Retinal pigment epithelial cell (primary cell): Measurements from ENCODE around the gene CNOT2.

Experiments
- DNase-seq: peaks from one replicate; pipeline ENCODE4 v3.0.0-alpha.2; 2010; ENCODE audit warnings: low read depth
- H3K4me3 ChIP-seq: 2 replicates; pipeline ENCODE4 v1.5.1; 2011; ENCODE audit warnings: mild to moderate bottlenecking, low read length, control low read depth, moderate library complexity
- TF ChIP-seq, protein P1 (sequence below): conservative IDR thresholded peaks from 2 replicates; pipeline ENCODE4 v1.5.1; 2011; ENCODE audit warnings: low read depth, low read length, control low read depth, inconsistent platforms

Gene CNOT2

DNA sequence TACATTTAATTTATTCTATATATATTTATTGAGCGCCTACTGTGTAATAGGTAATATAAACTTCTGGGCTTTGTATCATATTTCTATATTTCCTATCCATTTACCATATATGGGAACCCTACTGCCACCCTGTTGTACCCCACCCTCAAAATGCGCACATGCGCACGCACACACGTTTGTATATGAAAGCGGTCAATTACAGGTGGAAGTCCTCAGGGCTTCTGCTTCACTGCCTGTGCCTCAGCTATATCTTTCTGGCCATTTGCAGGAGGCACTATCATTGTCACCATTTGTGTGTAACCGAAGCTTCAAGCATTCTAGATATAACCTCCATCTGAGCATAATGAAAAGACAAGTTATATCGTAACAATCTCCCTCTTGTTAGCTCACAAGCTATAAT is 91.5 kb downstream of the CNOT2 start:
- TF ChIP-seq, protein P1, sequence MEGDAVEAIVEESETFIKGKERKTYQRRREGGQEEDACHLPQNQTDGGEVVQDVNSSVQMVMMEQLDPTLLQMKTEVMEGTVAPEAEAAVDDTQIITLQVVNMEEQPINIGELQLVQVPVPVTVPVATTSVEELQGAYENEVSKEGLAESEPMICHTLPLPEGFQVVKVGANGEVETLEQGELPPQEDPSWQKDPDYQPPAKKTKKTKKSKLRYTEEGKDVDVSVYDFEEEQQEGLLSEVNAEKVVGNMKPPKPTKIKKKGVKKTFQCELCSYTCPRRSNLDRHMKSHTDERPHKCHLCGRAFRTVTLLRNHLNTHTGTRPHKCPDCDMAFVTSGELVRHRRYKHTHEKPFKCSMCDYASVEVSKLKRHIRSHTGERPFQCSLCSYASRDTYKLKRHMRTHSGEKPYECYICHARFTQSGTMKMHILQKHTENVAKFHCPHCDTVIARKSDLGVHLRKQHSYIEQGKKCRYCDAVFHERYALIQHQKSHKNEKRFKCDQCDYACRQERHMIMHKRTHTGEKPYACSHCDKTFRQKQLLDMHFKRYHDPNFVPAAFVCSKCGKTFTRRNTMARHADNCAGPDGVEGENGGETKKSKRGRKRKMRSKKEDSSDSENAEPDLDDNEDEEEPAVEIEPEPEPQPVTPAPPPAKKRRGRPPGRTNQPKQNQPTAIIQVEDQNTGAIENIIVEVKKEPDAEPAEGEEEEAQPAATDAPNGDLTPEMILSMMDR = no peak
- DNase-seq = no peak
- H3K4me3 ChIP-seq = no peak overlapping the region

DNA sequence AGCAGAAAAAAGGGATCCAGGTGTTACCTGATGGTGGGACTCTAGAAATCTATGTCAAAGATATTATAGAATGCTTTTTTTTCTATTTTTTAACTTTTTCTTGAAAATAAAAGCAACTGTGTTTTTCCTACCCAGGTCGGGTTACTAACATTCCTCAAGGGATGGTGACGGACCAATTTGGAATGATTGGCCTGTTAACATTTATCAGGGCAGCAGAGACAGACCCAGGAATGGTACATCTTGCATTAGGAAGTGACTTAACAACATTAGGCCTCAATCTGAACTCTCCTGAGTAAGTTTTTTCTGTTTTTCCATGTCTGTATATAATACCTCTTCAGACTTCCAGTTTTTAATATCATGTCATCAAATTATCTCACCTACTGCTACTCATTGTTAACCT is 95.3 kb downstream of the CNOT2 start:
- no peak for DNase-seq
- TF ChIP-seq, protein P1 = no peak
- no peak overlapping the region for H3K4me3 ChIP-seq

DNA sequence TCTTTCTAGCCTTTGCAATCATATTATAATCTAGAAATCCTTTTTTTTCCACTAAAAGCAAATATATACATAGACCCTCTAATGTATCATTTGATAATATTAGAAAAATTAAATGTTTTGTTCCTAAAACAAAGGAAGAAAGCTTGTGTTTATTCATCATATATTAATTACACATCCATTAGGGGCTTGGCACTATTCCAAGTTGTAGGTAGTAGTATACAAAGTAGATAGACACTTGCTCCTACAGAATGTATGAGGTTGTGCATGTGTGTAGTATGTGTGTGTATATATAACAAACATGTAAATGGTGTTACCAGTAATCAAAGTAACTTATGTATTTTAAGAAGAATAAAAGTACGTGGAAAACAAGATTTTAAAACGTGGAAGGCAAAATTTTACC is 107.8 kb downstream of the CNOT2 start:
- H3K4me3 ChIP-seq = no peak overlapping the region
- no peak for DNase-seq
- TF ChIP-seq, protein P1 = no peak

DNA sequence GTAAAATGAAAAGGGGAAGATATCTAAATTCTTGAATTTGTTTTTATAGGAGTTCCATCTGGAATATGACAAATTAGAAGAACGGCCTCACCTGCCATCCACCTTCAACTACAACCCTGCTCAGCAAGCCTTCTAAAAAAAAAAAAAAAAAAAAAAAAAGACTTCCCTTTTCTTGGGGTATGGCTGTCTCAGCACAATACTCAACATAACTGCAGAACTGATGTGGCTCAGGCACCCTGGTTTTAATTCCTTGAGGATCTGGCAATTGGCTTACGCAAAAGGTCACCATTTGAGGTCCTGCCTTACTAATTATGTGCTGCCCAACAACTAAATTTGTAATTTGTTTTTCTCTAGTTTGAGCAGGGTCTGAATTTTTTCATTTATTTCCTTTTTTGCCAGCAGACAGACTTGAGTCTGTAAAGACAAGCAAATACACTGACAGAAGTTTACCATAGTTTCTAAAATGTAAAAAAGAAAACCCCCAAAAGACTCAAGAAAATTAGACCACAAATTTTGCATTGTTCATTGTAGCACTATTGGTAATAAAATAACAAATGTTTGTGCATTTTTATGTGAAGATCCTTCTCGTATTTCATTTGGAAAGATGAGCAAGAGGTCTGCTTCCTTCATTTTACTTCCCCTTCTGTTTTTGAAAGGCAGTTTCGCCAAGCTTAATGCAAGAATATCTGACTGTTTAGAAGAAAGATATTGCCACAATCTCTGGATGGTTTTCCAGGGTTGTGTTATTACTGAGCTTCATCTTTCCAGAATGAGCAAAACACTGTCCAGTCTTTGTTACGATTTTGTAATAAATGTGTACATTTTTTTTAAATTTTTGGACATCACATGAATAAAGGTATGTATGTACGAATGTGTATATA is 110.8 kb downstream of the CNOT2 start:
- TF ChIP-seq, protein P1 = no peak
- no peak for DNase-seq
- no peak overlapping the region for H3K4me3 ChIP-seq

DNA sequence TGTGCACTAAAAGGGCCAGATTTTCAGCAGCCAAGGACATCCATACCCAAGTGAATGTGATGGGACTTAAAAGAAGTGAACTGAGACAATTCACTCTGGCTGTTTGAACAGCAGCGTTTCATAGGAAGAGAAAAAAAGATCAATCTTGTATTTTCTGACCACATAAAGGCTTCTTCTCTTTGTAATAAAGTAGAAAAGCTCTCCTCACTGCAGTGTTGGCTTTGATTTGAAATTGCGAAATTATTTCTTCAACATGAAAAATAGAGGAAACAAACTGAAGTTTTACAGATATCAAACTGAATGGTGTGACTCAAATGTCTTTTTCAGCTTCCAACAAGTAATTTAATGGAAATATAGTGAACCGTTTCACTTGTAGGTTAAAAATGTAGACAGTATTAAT is 111.6 kb downstream of the CNOT2 start:
- TF ChIP-seq, protein P1 = no peak
- no peak overlapping the region for H3K4me3 ChIP-seq
- DNase-seq = no peak

DNA sequence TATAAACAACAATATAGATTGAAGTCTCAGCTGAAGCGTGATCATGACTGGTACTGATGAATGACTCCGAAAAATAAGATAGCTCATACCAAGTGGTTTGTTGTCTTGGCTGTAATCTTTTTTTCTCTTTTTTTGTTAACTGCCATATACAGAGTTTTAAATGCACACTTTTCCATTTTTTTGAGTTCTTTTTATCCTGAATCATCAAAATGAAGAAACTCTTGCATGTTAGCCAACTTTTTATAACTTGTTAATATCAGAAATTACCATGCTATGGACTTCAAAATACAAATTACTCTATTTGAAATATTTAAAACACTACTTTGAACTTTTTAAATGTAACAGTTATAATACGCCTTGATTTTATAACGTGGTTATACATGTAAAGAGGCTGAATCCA is 112.7 kb downstream of the CNOT2 start:
- no peak for DNase-seq
- TF ChIP-seq, protein P1 = no peak
- no peak overlapping the region for H3K4me3 ChIP-seq

DNA sequence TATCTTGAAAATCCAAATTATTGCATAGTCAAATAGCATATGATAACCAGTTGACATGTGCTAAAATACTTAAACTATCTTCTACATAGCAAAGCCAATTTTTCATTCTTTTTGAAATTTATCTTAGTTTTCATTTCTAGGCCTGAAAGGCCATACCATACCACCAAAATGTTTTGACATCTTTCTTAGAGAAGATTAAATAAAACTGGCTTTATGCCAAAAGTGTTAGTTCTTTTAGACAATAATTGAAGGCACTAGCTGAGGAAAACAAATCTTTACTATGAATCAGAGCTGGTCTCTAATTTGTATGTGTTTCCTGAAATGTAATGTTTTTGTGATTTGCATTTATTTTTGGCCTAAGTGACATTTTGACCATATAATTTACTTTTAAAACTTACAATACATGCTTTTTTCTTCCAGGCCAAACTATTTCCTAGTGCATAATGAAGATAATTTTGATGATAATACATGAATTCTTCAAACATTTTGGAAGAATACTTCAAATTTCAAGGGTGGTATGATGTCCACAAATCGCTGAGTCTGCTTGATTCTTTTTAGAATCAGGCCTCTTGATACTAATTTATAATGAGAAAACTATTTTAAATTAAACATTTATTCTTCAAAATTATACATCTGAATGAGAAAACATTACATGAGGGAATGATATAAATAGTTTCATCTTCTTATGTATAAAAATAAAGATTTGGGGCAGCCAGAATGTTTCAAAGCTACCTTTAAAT is 116.4 kb downstream of the CNOT2 start:
- no peak for DNase-seq
- TF ChIP-seq, protein P1 = no peak
- H3K4me3 ChIP-seq = no peak overlapping the region
